ENCODE data around the gene KLHL14. TPM values are rescaled to one million over a fixed set of nuclear protein-coding genes. Genes with fewer than 3 reads are reported as not detected.

KLHL14 gene
- polyA plus RNA-seq, 1 experiment, result not detected

- H3K27ac ChIP-seq (ENCODE audit: low read depth, low read length), result no peak overlapping the region
- no peaks in the 10 kb centered on the region; the same call in 1 of the 2 replicates for H3K9me3 ChIP-seq (ENCODE audit: control insufficient read depth, insufficient read depth, low read length)
- ChIA-PET CTCF (interaction anchor here (1.7 kb wide), 1 partner anchor 19 kb away, joined by 6 read pairs; no protein-coding TSS in a partner anchor), POLR2A (no interaction called here)
- no peak for DNase-seq (ENCODE audit: low read depth, low spot score)
- no peak for TF ChIP-seq CTCF (IDR thresholded peaks at IDR 0.05; ENCODE audit: low read depth, low read length)
- no peak overlapping the region for H3K4me3 ChIP-seq (ENCODE audit: low read depth, low read length)
- no peaks in the 10 kb centered on the region for H3K27me3 ChIP-seq (ENCODE audit: control insufficient read depth, insufficient read depth, low read length)
These were observed 76.4 kb downstream of the KLHL14 start for GRCh38 chr18:32696376-32696775.

- CTCF ChIA-PET, result interaction anchor here (1.7 kb wide), 1 partner anchor 20 kb away, joined by 6 read pairs; no protein-coding TSS in a partner anchor
- H3K4me3 ChIP-seq (ENCODE audit: low read depth, low read length), result no peak overlapping the region
- TF ChIP-seq CTCF (IDR thresholded peaks at IDR 0.05; ENCODE audit: low read depth, low read length), result no peak
- no peaks in the 10 kb centered on the region; the same call in 1 of the 2 replicates for H3K9me3 ChIP-seq (ENCODE audit: control insufficient read depth, insufficient read depth, low read length)
- H3K27ac ChIP-seq (ENCODE audit: low read depth, low read length), result no peak overlapping the region
- POLR2A ChIA-PET, result no interaction called here
- no peaks in the 10 kb centered on the region for H3K27me3 ChIP-seq (ENCODE audit: control insufficient read depth, insufficient read depth, low read length)
- DNase-seq (ENCODE audit: low read depth, low spot score), result no peak
These were observed 77.3 kb downstream of the KLHL14 start for GRCh38 chr18:32695534-32695933.

GRCh38 chr18:32688821-32689220 is 84.0 kb downstream of the KLHL14 start:
- ChIA-PET CTCF (no interaction called here), POLR2A (no interaction called here)
- Histone ChIP-seq H3K4me3 (ENCODE audit: low read depth, low read length) (no peak overlapping the region), H3K27ac (ENCODE audit: low read depth, low read length) (no peak overlapping the region), H3K27me3 (ENCODE audit: control insufficient read depth, insufficient read depth, low read length) (no peaks in the 10 kb centered on the region), H3K9me3 (ENCODE audit: control insufficient read depth, insufficient read depth, low read length) (no peaks in the 10 kb centered on the region; the same call in 1 of the 2 replicates)
- TF ChIP-seq CTCF (IDR thresholded peaks at IDR 0.05; ENCODE audit: low read depth, low read length), result no peak
- no peak for DNase-seq (ENCODE audit: low read depth, low spot score)

- CTCF ChIA-PET, result no interaction called here
- Histone ChIP-seq H3K9me3 (ENCODE audit: control insufficient read depth, insufficient read depth, low read length) (no peaks in the 10 kb centered on the region), H3K4me3 (ENCODE audit: low read depth, low read length) (no peak overlapping the region), H3K27ac (ENCODE audit: low read depth, low read length) (no peak overlapping the region), H3K27me3 (ENCODE audit: control insufficient read depth, insufficient read depth, low read length) (no peaks in the 10 kb centered on the region)
- DNase-seq (ENCODE audit: low read depth, low spot score), result no peak
- TF ChIP-seq CTCF (IDR thresholded peaks at IDR 0.05; ENCODE audit: low read depth, low read length), result no peak
- POLR2A ChIA-PET, result no interaction called here
These were observed 87.9 kb downstream of the KLHL14 start for GRCh38 chr18:32684940-32685339.

GRCh38 chr18:32684096-32684495 is 88.7 kb downstream of the KLHL14 start:
- DNase-seq (ENCODE audit: low read depth, low spot score), result no peak
- no peak for TF ChIP-seq CTCF (IDR thresholded peaks at IDR 0.05; ENCODE audit: low read depth, low read length)
- Histone ChIP-seq H3K9me3 (ENCODE audit: control insufficient read depth, insufficient read depth, low read length) (no peaks in the 10 kb centered on the region), H3K27ac (ENCODE audit: low read depth, low read length) (no peak overlapping the region), H3K4me3 (ENCODE audit: low read depth, low read length) (no peak overlapping the region), H3K27me3 (ENCODE audit: control insufficient read depth, insufficient read depth, low read length) (no peaks in the 10 kb centered on the region)
- ChIA-PET CTCF (no interaction called here), POLR2A (no interaction called here)
